HG02973 (cell line): Measurements from ENCODE around the gene TENM4.

Source experiments
- ATAC-seq: cut with Tn5 transposase; IDR thresholded peaks from one replicate; pipeline ENCODE4 v1.9.1; 2021; ENCODE audit warnings: moderate library complexity; ENCODE audit not compliant: unreplicated experiment

The TENM4 gene

GRCh38 chr11:79449040-79449439 is 8.2 kb upstream of the TENM4 start:
- no peak for ATAC-seq

DNA sequence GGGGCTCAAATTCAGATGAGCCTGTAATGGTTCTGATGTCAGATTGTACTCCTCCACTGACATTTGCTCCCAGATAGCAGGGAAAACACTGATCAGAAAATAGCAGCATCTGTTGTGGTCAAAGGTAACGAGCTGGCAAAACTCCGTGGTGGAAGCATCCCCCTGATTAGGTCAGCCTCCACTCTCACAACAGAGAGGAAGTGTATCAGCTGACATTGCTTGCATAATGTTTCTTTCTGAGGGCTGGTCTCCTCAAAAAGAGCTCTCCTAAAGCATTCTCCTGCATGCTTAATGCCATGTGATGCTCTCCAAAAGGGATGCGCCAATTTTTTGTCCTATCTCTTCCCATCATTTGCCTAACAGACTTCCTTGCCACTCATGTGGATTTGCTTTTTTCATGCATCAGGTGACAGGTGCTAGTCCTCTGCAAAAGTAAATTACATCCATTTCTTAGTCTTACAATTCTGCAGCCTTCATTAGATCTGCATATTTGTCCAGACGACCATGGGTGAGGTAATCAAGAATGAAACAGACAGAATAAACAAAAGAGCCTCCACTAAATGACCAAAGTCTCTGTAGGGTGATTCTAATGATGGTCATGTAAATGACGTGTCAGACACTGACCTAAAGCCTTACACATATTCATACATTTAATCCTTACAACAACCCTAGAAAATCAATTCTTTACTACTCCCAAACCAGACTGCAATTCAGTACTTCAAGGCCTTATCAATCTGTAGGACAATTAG is 6.4 kb upstream of the TENM4 start:
- no peak for ATAC-seq

DNA sequence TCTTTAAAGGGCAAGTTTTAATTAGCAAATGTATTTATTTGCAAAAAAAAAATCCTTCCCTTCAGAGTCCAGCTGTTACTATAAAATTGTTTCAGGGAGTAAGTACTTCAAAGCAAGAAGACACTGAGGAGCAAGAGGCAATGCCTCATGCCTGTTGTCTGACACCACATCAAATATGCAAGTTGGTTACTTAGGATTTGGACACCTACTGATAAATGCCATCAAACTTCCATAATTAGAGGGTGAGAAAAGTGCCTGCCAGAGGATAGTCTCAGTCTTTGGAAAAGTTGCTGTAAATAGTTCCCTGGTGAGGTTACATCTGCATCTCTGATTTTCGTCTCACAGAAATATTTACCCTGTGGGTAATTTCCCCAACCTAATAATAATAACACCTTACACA is 4.1 kb upstream of the TENM4 start:
- ATAC-seq = no peak

DNA sequence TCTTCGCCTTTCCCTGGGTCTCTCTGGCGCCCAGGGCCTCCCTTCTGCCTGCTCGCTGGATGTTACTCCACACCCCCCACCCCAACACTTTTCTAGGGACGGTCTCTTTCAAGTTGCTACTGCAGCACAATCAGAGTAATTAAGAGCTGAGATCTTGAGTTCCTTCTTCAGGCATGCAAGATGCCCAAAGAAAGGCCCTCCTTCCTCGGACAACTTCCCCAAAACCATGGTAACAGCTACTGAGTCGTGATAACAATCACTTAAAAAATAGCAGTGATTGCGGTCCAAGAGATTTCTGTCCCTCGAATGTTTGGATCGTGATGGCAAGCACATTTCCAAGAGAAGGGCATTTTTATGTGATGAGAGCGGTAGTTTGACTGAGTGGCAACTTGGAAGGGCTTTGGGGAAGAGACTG is 638 bp upstream of the TENM4 start:
- no peak for ATAC-seq

- no peak for ATAC-seq
Observed at GRCh38 chr11:79439886-79440570, 802 bp downstream of the TENM4 start.

DNA sequence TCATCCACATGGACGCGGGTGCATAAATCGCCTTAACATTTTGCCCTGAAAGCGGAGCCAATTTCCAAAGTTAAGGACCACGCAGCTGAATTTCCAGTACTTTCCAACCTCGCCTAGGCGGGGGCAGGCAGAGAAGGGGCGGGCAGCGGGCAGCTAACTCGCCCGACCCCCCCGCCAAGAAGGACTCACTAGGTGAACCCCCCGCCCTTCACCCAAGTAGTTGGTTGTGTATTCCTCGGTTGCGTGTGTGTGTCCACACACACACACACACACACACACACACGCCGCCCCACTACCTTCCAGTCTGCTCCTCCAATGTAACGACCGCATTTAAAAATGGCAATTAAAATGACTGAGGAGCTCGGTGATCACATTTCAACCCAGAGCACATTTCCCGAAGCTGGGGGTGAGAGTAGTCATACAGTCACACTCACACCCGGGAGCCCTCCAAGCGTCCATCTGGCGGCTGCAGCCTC is 1.4 kb downstream of the TENM4 start:
- no peak for ATAC-seq

DNA sequence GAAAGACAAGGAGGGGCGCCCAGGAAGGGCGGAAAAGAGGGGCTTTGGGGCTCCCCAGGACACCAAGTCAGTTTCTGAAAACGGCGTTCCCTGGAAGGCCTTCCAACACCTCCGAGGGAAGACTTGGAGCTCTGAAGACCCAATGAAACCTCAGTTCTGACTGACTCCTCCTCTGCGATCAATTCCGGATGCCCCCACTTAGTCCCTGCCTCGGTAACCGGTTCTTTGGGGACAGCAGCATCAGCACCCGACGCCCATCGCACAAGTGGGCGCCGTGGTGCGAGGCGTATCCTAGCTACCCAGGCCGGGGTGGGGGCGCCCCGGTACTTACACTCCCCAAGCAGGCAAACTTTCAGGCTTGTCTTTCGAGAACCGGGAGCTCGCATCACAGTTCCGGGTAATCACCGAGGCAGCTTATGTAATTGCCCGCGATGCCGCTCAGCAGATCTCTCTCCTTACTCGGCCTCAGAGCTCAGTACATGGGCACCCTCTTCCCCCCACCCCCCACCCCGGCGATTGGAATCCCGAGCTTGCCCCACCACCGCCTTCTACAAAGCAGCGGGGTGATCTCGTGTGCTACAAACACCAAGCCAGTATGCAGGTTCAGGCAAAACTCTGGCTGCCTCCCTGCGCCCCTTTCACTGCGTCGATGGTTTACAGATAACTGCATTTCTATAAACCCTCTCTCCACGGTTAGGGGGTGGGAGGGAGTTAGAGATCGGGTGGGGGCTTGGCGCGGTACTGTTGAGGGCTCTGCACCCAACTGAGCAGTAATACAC is 2.0 kb downstream of the TENM4 start:
- ATAC-seq = no peak

- no peak for ATAC-seq
Observed at GRCh38 chr11:79437981-79438630, 2.7 kb downstream of the TENM4 start.

- no peak for ATAC-seq
Observed at GRCh38 chr11:79437278-79437980, 3.4 kb downstream of the TENM4 start.

GRCh38 chr11:79436919-79437277 is 3.9 kb downstream of the TENM4 start:
- ATAC-seq = no peak

- no peak for ATAC-seq
Observed at GRCh38 chr11:79434283-79434682, 6.5 kb downstream of the TENM4 start.

- no peak for ATAC-seq
Observed at GRCh38 chr11:79432138-79432537, 8.7 kb downstream of the TENM4 start.

GRCh38 chr11:79431535-79431934 is 9.3 kb downstream of the TENM4 start:
- ATAC-seq = no peak

DNA sequence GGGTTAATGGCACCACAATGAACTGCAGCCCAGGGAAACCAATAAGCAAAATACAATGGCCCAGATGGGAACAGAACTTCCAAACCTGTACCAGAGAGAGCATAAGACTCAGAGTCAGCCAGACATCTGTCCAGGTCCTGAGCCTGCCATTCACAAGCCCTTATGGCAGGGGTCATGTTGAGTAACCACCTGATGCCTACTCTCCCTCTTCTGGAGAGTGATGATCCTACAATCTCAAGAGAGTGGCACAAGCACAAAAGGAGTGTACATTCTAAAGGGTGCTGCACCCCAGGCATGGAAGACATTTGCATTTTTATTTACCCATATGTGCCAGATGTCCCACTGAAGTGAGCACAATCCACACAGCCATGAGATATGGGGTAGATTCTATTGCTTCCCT is 10.6 kb downstream of the TENM4 start:
- no peak for ATAC-seq

DNA sequence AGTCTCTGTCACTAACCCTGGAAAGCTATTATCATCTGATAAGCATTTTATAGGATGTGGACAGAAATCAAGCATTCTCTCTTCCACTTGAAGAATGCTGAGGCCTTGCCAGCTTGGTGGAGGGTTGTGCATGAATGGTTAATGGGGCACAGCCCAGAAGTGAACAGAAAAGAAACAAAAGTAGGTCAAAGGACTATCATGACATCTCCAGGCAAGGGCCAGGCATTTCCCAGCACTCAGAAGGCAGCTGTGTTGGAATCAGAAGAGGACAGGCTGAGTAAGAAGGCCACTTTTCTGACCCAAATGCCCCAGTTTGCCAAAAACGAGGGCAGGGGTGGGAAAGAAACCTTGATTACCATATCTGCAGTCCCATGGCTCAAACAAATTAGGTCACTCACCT is 12.4 kb downstream of the TENM4 start:
- no peak for ATAC-seq

DNA sequence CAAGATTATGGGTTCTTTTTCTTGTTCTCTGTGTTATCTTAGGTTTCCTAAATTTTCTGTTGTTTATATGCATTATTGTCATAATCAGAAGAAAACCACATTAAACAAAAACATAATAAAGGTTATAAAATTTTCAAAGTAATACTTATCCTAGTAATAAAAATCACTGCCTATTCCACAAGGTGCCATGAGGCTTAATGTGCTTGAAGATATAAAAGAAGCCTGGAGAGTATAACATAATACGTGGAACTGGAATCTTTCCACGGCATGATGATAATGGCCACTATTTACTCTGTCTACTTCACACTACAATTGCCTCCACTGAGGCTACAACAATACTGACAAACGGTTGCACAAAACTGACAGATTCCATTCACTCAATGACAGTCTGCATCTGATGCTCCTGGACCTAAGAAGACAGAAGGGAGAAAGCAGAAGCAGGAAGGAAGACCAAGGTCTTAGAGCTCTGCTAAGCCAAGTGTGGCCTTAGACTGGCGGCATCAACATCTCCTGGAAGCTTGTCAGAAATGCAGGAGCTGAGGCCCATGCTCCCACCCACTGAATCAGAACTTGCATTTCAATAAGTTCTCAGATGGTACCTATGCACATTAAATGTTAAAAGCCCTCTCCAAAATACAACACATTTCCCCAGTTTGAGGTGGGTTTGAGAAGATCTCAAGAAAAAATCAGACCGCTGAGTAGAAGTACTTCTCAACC is 13.1 kb downstream of the TENM4 start:
- no peak for ATAC-seq

- ATAC-seq = no peak
Observed at GRCh38 chr11:79427126-79427525, 13.7 kb downstream of the TENM4 start.

DNA sequence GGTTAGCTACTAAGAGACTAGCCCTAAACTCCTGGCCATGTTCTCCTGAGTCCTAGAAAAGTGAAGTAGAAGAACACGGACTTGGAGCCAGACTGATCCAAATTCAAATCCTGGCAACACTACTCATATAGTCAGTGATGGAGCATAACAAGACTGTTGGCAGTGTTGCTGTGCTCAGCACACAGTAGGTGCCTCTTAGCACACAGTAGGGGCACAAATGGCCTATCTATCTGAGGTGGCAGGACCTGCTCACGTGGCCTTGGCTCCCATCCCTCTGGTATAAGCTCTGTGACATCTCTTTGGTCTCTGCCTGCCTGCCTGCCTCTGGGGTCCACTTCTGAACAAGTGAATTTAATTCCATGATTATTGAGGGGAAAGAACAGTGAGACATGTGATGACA is 15.4 kb downstream of the TENM4 start:
- no peak for ATAC-seq

- no peak for ATAC-seq
Observed at GRCh38 chr11:79423736-79424135, 17.1 kb downstream of the TENM4 start.

DNA sequence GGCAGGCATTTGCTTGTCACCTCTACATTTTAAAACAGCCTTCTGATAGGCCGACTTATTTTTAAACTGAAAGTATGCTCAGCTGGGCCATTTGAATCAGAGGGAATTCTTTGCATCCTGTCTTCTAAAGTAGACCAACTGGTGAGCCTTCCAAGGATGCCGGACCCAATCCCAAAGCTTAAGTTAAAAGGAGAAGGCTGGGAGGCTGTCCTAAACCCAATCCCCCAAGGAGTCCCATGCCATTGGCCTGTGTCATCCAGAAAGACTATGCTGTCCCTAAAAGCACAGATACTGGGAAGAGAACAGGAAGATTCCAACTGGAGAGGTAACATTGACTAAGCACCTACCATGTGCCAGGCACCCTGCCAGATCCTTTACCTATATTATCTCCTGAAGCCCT is 18.0 kb downstream of the TENM4 start:
- ATAC-seq = no peak
